Osteoblast (primary cell): ENCODE data around the gene UQCRC2. TPM values are rescaled to one million over a fixed set of nuclear protein-coding genes. Genes with fewer than 3 reads are reported as not detected.

Experiments
- DNase-seq: peaks from one replicate; pipeline ENCODE4 v3.0.0; 2011; ENCODE audit warnings: low spot score, mixed read lengths; ENCODE audit not compliant: insufficient read length; ENCODE audit errors: missing footprints
- H2AFZ ChIP-seq: 2 replicates; pipeline ENCODE4 v1.6.0; 2011; ENCODE audit warnings: mild to moderate bottlenecking, low read length
- H3K27ac ChIP-seq: 2 replicates; pipeline ENCODE4 v1.5.1; 2011; ENCODE audit warnings: mild to moderate bottlenecking, low read depth, low read length, moderate library complexity
- H3K27me3 ChIP-seq: 2 replicates; pipeline ENCODE4 v1.6.0; 2012; ENCODE audit warnings: mild to moderate bottlenecking, control low read depth, inconsistent platforms, low read length, moderate library complexity; ENCODE audit not compliant: insufficient read depth
- H3K36me3 ChIP-seq: 2 replicates; pipeline ENCODE4 v1.5.1; 2011; ENCODE audit warnings: mild to moderate bottlenecking, low read length, control low read depth, moderate library complexity; ENCODE audit not compliant: insufficient read depth
- H3K4me1 ChIP-seq: 2 replicates; pipeline ENCODE4 v1.5.1; 2011; ENCODE audit warnings: mild to moderate bottlenecking, low read length, control low read depth, moderate library complexity; ENCODE audit not compliant: insufficient read depth
- H3K4me2 ChIP-seq: 2 replicates; pipeline ENCODE4 v1.6.0; 2011; ENCODE audit warnings: mild to moderate bottlenecking, low read length; ENCODE audit not compliant: insufficient read depth
- H3K4me3 ChIP-seq: fragments of 200-600 bp; sonication (generic); 3 replicates; pipeline ENCODE4 v1.5.1; 2012; ENCODE audit warnings: mild to moderate bottlenecking, low read length, inconsistent platforms; ENCODE audit not compliant: insufficient read depth
- H3K79me2 ChIP-seq: 2 replicates; pipeline ENCODE4 v1.6.0; 2012; ENCODE audit warnings: mild to moderate bottlenecking, low read length, control low read depth, inconsistent platforms; ENCODE audit not compliant: insufficient read depth
- H3K9me3 ChIP-seq: 2 replicates; pipeline ENCODE4 v1.5.1; 2011; ENCODE audit warnings: low read depth, low read length, control low read depth
- H4K20me1 ChIP-seq: 2 replicates; pipeline ENCODE4 v1.6.0; 2012; ENCODE audit warnings: mild to moderate bottlenecking, low read length, control low read depth; ENCODE audit not compliant: insufficient read depth
- total RNA-seq: library from RNA; depleted of rRNA; stranded (reverse); fragments of >200 nt; gene quantifications from 2 replicates; pipeline ENCODE4 v1.2.3, GENCODE V29; 2012
- TF ChIP-seq, protein P1 (sequence below): IDR thresholded peaks from 2 replicates; pipeline ENCODE4 v1.5.1; 2011; ENCODE audit warnings: mild to moderate bottlenecking, low read depth, low read length, moderate library complexity; ENCODE audit errors: extremely low read depth

UQCRC2 gene
- total RNA-seq, 1 donor = 157 TPM

DNA sequence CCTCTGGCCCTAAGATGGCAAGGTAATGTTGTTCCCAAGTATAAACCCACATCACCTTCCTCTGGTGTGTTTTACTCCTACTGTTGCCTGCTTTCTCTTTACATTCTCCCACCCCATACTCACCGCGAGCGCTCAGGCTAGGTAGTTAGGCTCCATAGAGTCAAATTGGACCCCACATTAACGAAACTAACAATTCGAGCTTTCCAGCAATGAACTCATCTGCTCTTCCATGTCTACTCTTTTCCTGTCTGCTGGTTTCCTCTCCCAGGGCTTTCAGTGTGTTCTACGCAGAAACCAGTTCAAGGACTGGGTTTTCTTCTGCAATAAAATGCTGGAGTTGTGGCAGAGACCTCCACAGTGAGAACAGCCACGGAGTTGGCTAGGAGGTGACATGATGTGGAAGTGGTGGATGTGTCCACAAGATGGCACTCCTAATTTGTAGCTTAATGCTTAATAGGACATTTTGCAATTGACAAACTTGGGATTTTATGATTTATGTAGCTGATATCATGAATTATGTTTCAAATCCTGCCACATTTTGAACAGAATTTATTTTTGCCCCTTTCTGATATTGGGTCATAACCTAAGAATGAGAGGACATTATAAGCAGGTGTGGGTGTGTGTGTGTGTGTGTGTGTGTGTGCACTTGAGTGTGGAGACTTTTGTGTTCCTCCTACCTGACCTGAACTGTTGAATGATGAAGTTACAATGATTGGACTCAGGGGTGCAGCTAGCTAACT is 2.2 kb upstream of the UQCRC2 start:
- no peak overlapping the region for H3K4me3 ChIP-seq
- no peaks in the 10 kb centered on the region for H3K36me3 ChIP-seq
- TF ChIP-seq, protein P1, sequence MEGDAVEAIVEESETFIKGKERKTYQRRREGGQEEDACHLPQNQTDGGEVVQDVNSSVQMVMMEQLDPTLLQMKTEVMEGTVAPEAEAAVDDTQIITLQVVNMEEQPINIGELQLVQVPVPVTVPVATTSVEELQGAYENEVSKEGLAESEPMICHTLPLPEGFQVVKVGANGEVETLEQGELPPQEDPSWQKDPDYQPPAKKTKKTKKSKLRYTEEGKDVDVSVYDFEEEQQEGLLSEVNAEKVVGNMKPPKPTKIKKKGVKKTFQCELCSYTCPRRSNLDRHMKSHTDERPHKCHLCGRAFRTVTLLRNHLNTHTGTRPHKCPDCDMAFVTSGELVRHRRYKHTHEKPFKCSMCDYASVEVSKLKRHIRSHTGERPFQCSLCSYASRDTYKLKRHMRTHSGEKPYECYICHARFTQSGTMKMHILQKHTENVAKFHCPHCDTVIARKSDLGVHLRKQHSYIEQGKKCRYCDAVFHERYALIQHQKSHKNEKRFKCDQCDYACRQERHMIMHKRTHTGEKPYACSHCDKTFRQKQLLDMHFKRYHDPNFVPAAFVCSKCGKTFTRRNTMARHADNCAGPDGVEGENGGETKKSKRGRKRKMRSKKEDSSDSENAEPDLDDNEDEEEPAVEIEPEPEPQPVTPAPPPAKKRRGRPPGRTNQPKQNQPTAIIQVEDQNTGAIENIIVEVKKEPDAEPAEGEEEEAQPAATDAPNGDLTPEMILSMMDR = peak; percentile 55
- H3K27ac ChIP-seq = no peak overlapping the region
- H3K9me3 ChIP-seq = no peaks in the 10 kb centered on the region
- H3K4me2 ChIP-seq = no peak overlapping the region
- H4K20me1 ChIP-seq = peaks cover 17% of the 10 kb centered on the region
- peaks cover 49% of the 10 kb centered on the region for H3K79me2 ChIP-seq
- no peaks in the 10 kb centered on the region for H3K27me3 ChIP-seq
- H2AFZ ChIP-seq = no peak overlapping the region
- DNase-seq = no peak
- peaks cover 16% of the 10 kb centered on the region for H3K4me1 ChIP-seq

DNA sequence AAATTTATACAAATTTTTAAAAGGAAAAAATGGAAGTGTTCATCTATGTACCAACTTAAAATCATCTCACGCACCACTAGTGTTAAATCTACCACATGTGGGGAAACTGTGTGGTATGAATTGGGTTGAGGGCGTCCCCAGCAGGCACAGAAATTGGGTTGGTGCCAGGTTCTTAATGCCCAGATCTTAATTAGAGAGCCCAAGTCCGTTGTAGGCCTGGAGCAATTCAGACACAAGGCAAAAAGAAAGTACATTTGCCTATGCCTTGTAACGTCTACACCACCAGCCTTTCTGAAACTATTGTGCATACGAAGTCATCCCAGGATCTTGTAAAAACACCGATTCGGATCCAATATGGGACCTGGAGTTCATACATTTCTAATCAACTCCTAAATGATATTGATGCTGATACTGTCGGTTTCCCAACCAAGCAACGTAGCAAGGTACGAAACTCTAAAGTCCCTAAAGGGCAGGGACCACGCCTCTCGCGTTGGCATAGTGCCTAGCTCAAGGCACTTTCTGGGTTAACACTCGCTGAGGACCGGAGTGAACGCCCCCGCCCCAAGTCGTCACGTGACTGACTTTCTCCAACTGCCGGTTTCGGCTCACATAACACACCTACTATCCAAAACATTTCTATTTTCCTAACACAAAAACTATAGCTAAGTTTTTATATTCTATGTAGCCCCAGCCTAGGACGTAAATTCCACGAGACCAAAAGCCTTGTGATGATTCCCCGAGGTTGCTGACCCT is 945 bp upstream of the UQCRC2 start:
- H3K27ac ChIP-seq = peak overlapping the region; percentile 99
- no peaks in the 10 kb centered on the region for H3K9me3 ChIP-seq
- H3K4me1 ChIP-seq = peaks cover 16% of the 10 kb centered on the region
- H2AFZ ChIP-seq = peak overlapping the region; percentile 100
- H3K36me3 ChIP-seq = peaks cover 3% of the 10 kb centered on the region
- TF ChIP-seq, protein P1 = no peak
- H3K27me3 ChIP-seq = no peaks in the 10 kb centered on the region
- DNase-seq = no peak
- H3K79me2 ChIP-seq = peaks cover 61% of the 10 kb centered on the region
- H3K4me3 ChIP-seq = peak overlapping the region; percentile 89
- peaks cover 13% of the 10 kb centered on the region for H4K20me1 ChIP-seq
- H3K4me2 ChIP-seq = peak overlapping the region; percentile 93

DNA sequence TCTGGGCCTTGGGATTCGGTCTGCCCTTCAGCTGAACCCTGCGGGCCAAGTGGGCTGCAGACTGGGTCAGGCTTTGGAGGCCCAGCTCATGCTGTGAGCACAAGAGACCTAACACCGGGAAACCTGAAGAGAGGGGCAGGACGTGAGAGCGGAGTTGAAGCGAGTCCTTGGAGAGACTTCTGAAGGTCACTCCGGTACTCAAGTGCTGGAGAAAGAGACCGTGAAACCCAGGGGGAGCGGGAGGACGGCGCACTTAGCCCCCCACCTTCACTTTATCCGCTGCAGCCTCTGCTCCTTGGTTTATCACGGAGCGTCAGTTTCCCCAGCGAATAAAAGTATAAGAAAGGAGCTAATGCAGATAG is 361 bp downstream of the UQCRC2 start:
- Histone ChIP-seq H3K79me2 (peaks cover 69% of the 10 kb centered on the region), H3K9me3 (no peaks in the 10 kb centered on the region), H3K27me3 (no peaks in the 10 kb centered on the region), H3K27ac (peak overlapping the region; percentile 99), H3K4me2 (peak overlapping the region; percentile 93), H3K4me1 (peaks cover 16% of the 10 kb centered on the region), H3K4me3 (peak overlapping the region; percentile 89), H4K20me1 (peaks cover 18% of the 10 kb centered on the region), H3K36me3 (peaks cover 16% of the 10 kb centered on the region), H2AFZ (peak overlapping the region; percentile 100)
- DNase-seq = peak; percentile 73
- TF ChIP-seq, protein P1 = no peak

DNA sequence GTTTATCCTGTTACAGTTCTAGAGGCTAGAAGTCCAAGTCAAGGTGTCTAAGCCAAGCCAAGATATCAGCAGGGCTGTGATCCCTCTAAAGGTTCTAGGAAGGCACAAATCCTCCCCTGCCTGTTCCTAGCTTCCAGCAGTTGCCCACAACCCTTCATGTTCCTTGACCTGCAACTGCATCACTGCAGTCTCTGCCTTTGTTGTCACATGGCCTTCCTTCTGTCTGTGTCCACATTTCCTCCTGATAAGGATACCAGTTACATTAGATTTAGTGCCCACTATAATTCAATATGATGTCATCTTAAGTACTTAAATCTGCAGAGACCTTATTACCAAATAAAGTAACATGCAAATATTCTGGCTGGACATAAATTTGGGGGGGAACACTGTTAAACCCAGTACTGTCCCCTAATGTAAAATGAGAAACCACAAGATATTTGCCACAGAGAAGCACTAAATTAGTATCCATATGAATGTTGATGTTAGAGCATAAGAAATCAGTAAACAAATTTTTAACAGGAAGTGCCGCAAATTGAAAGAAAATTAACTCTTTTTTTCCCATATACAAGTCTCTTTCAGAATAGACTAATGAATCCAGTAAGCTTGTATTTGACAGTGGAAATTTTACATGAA is 4.7 kb downstream of the UQCRC2 start:
- Histone ChIP-seq H3K27me3 (no peaks in the 10 kb centered on the region), H3K9me3 (no peaks in the 10 kb centered on the region), H3K4me2 (no peak overlapping the region), H3K4me3 (no peak overlapping the region), H3K36me3 (peaks cover 54% of the 10 kb centered on the region), H2AFZ (no peak overlapping the region), H3K4me1 (peaks cover 10% of the 10 kb centered on the region), H4K20me1 (peaks cover 18% of the 10 kb centered on the region), H3K79me2 (peaks cover 48% of the 10 kb centered on the region), H3K27ac (no peak overlapping the region)
- DNase-seq = no peak
- TF ChIP-seq, protein P1 = no peak
